HepG2 (cell line): ENCODE measurements around the gene ZNF559. TPM values are rescaled to one million over a fixed set of nuclear protein-coding genes. Genes with fewer than 3 reads are reported as not detected.

ENCODE experiments used
- ATAC-seq: fragments of 200-7000 bp; cut with Tn5 transposase; 3 replicates; pipeline ENCODE4 v1.9.1; 2020; ENCODE audit warnings: mild to moderate bottlenecking, moderate library complexity
- BruUV-seq: library from RNA; stranded (reverse); fragments of 400-500 nt; replicated peaks from 2 replicates; lab custom pipeline; 2021; lab: Mats Ljungman, UMichigan
- CTCF ChIA-PET: fragments of 300-600 bp; formaldehyde crosslinking; extraction: SDS; loops from one replicate; lab custom pipeline; 2021; ENCODE audit warnings: low total read pairs, inconsistent platforms, low intra/inter-chr PET ratio; lab: Yijun Ruan, JAX
- POLR2A ChIA-PET: fragments of 350-600 bp; sonication (Branson Sonifier 250); formaldehyde crosslinking; loops from one replicate; lab custom pipeline; 2020; ENCODE audit warnings: antibody characterized with exemption, inconsistent platforms; lab: Yijun Ruan, JAX
- DNase-seq: peaks from one replicate; pipeline ENCODE4 v3.0.0-alpha.2; 2015; ENCODE audit warnings: low spot score
- FAIRE-seq: peaks from 3 replicates; lab custom pipeline; 2011; peaks lifted over from hg19 to GRCh38; lab: Jason Lieb, UNC
- H2AFZ ChIP-seq: one replicate; pipeline ENCODE4 v1.6.1; 2011; ENCODE audit warnings: low read length, inconsistent platforms
- H3K27ac ChIP-seq: fragments of 300-600 bp; 3 replicates; pipeline ENCODE4 v1.8.0; 2011; ENCODE audit warnings: mixed run types, mild to moderate bottlenecking, mixed read lengths, low read length, inconsistent platforms; ENCODE audit not compliant: insufficient read depth; ENCODE audit errors: extremely low read length
- H3K27me3 ChIP-seq, 2 experiments: fragments of 200-600 bp in 1 of 2; 2 replicates in 1 of 2; 3 replicates in 1 of 2; pipeline versions ENCODE4 v1.6.0 to v1.8.0; 2011; ENCODE audit warnings: low read length in 2 of 2, mild to moderate bottlenecking in 2 of 2, moderate library complexity in 2 of 2, inconsistent platforms in 1 of 2; ENCODE audit not compliant: insufficient read depth in 2 of 2, control insufficient read depth in 1 of 2
- H3K36me3 ChIP-seq, 2 experiments: fragments of 200-600 bp in 1 of 2; replicated peaks in 1 of 2; 2 replicates in 1 of 2; 3 replicates in 1 of 2; pipeline versions ENCODE4 v1.5.1 to v1.8.0; 2011; ENCODE audit warnings: low read length in 2 of 2, inconsistent platforms in 1 of 2; ENCODE audit not compliant: insufficient read depth in 2 of 2, control insufficient read depth in 1 of 2
- H3K4me1 ChIP-seq: 2 replicates; pipeline ENCODE4 v1.5.1; 2012; ENCODE audit warnings: low read length, inconsistent platforms; ENCODE audit not compliant: insufficient read depth
- H3K4me2 ChIP-seq: 2 replicates; pipeline ENCODE4 v1.6.0; 2011; ENCODE audit warnings: low read depth, low read length, inconsistent platforms
- H3K4me3 ChIP-seq, 3 experiments: fragments of 200-600 bp in 1 of 3; sonication (generic), shearing (Covaris generic) in 1 of 3; replicated peaks in 1 of 3; 2 replicates each; pipeline ENCODE4 v1.5.1; 2011 to 2016; ENCODE audit warnings: low read length in 3 of 3, inconsistent platforms in 2 of 3, low read depth in 2 of 3, mild to moderate bottlenecking in 2 of 3, control low read depth in 1 of 3, mixed read lengths in 1 of 3; ENCODE audit not compliant: insufficient read depth in 1 of 3
- H3K79me2 ChIP-seq: one replicate; pipeline ENCODE4 v1.6.1; 2011; ENCODE audit warnings: low read length, inconsistent platforms; ENCODE audit not compliant: insufficient read depth
- H3K9ac ChIP-seq: 2 replicates; pipeline ENCODE4 v1.6.0; 2011; ENCODE audit warnings: mild to moderate bottlenecking, low read depth, low read length, inconsistent platforms; ENCODE audit not compliant: insufficient read depth
- H3K9me3 ChIP-seq: 2 replicates; pipeline ENCODE4 v1.5.1; 2012; ENCODE audit warnings: mild to moderate bottlenecking, low read length
- H4K20me1 ChIP-seq: 2 replicates; pipeline ENCODE4 v1.6.0; 2011; ENCODE audit warnings: inconsistent platforms, mild to moderate bottlenecking, low read length, moderate library complexity; ENCODE audit not compliant: insufficient read depth
- ATAD3A ChIP-seq: sonication (generic); formaldehyde crosslinking; IDR thresholded peaks from 2 replicates; pipeline ENCODE4 v1.4.0; 2020; ENCODE audit warnings: missing genetic modification reagents
- KDM2A ChIP-seq: sonication (generic); formaldehyde crosslinking; IDR thresholded peaks from 2 replicates; pipeline ENCODE4 v1.4.0; 2020; ENCODE audit warnings: low read depth, missing genetic modification reagents, borderline replicate concordance
- PCBP1 ChIP-seq: fragments of 200-400 bp; formaldehyde crosslinking; IDR thresholded peaks from 2 replicates; pipeline ENCODE4 v1.6.1; 2017; ENCODE audit warnings: mild to moderate bottlenecking, low read depth, low read length, borderline replicate concordance
- PHF21A ChIP-seq: sonication (generic); formaldehyde crosslinking; IDR thresholded peaks from 2 replicates; pipeline ENCODE4 v1.5.0; 2020; ENCODE audit warnings: mild to moderate bottlenecking, missing genetic modification reagents
- ZNF292 ChIP-seq: sonication (generic); formaldehyde crosslinking; IDR thresholded peaks from 2 replicates; pipeline ENCODE4 v1.8.1; 2022; ENCODE audit warnings: mild to moderate bottlenecking, low read depth, missing genetic modification reagents, borderline replicate concordance
- ZNF296 ChIP-seq: sonication (generic); formaldehyde crosslinking; conservative IDR thresholded peaks from 2 replicates; pipeline ENCODE4 v1.5.0; 2020; ENCODE audit warnings: mild to moderate bottlenecking, missing genetic modification reagents
- ZNF326 ChIP-seq: sonication (generic); formaldehyde crosslinking; IDR thresholded peaks from 2 replicates; pipeline ENCODE4 v1.4.0; 2020; ENCODE audit warnings: missing genetic modification reagents, borderline replicate concordance
- ZNF468 ChIP-seq: sonication (generic); formaldehyde crosslinking; IDR thresholded peaks from 2 replicates; pipeline ENCODE4 v1.8.0; 2022; ENCODE audit warnings: mild to moderate bottlenecking, moderate library complexity, missing genetic modification reagents
- ZNF75D ChIP-seq: sonication (generic); formaldehyde crosslinking; IDR thresholded peaks from 2 replicates; pipeline ENCODE4 v1.8.1; 2023; ENCODE audit warnings: missing genetic modification reagents, mild to moderate bottlenecking, borderline replicate concordance
- ZNF768 ChIP-seq: sonication (generic); formaldehyde crosslinking; IDR thresholded peaks from 2 replicates; pipeline ENCODE4 v1.4.0; 2020; ENCODE audit warnings: missing genetic modification reagents
- WGBS: methylation state at CpG from one replicate; pipeline ENCODE4 v1.1.6; 2017; ENCODE audit warnings: low lambda C conversion rate; 5-methylcytosine and 5-hydroxymethylcytosine counted together
- in situ Hi-C: cut with HindIII; loops from 2 replicates; pipeline ENCODE4 v1.10.0; 2017; ENCODE audit warnings: low pct_unique_long_range_greater_than_20kb; ENCODE audit not compliant: extremely low pct_ligation_motif_present
- intact Hi-C: fragments of 100-400 bp; cut with micrococcal nuclease; formaldehyde crosslinking; loops from one replicate; pipeline ENCODE4 v1.10.0; 2022; ENCODE audit not compliant: unreplicated experiment
- polyA plus RNA-seq, 8 experiments: library from polyadenylated mRNA; depleted of rRNA in 3 of 8; stranded (reverse) in 7 of 8; unstranded in 1 of 8; fragments of >200 nt; fragmentation: Illumina TruSeq in 4 of 8; extraction: Trizol in 4 of 8; gene quantifications; 2 replicates each; pipeline versions ENCODE4 v1.2.1 to v1.2.3, GENCODE V29; 2011 to 2016; ENCODE audit warnings: low read depth in 4 of 8, missing spikeins in 1 of 8, mixed read lengths in 1 of 8; ENCODE audit not compliant: insufficient read depth in 1 of 8
- total RNA-seq, 5 experiments: library from RNA; depleted of rRNA; stranded (reverse); fragments of >200 nt; fragmentation: Illumina TruSeq; extraction: Trizol; gene quantifications; 2 replicates each; pipeline ENCODE4 v1.2.3, GENCODE V29; 2016; ENCODE audit warnings: low read depth in 1 of 5
- TF ChIP-seq, protein P1 (sequence below): sonication (generic); formaldehyde crosslinking; IDR thresholded peaks from 2 replicates; pipeline ENCODE4 v1.4.0; 2020; ENCODE audit warnings: mild to moderate bottlenecking, low read depth, missing genetic modification reagents
- TF ChIP-seq, protein P2 (sequence below): sonication (generic); formaldehyde crosslinking; IDR thresholded peaks from 2 replicates; pipeline ENCODE4 v1.5.0; 2020; ENCODE audit warnings: mild to moderate bottlenecking, missing genetic modification reagents
- TF ChIP-seq, protein P3 (sequence below): conservative IDR thresholded peaks from 2 replicates; pipeline ENCODE4 v1.6.1; 2018; ENCODE audit warnings: missing genetic modification reagents
- TF ChIP-seq, protein P4 (sequence below): sonication (generic); formaldehyde crosslinking; IDR thresholded peaks from 2 replicates; pipeline ENCODE4 v1.9.0; 2021; ENCODE audit warnings: missing genetic modification reagents, mild to moderate bottlenecking, borderline replicate concordance

Gene ZNF559
- total and polyA plus RNA-seq, 2 of the 13 experiments (the other 11 are each of a cell fraction or from before 2014, with no cell fraction given) = 6.3 to 9.8 TPM

DNA sequence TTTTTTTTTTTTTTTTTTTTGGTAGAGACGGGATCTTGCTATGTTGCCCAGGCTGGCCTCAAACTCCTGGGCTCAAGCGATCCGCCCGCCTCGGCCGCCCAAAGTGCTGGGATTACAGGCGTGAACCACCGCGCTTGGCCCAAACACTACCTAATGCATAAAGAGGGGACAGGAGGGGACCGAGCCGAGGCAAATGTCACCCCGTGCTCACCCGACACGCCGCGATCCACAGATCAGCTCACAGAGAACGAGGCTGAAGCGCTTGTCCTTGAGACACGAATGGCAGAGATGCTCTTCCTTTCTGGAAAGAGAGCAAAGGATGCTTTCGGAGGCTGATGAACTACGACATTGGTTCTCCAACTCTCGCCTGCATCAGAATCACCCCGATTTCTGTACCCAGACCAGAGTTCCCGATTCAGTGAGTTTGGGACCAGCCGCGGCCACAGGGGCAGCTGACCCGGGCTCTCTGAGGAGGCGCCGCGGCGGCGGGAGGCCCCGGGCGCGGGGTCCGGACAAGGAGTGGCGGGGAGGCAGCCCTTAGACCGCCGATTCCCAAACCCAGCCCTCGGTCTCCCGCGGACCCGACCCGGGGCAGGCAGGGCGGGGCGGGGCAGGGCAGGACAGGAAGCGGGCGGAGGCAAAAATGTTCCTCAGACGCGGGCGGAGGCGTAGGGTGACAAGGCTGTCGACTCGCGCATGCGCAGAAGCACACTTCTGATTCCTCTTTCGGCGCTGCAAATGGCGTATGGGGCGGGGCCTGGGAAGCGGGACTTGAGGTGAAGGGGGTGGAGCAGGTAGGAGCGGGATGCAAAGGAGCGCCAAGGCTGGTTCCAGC is 14.6 kb upstream of the ZNF559 start, which contains the start of gene ZNF699:
Gene ZNF699 (minus strand): TSS at position 700 of the 835 bp plus-strand sequence. CDS start 4,719 bp downstream, outside the sequence.
- ChIA-PET CTCF (no interaction called here), POLR2A (no interaction called here)
- H3K9me3 ChIP-seq = 0 out of 2 replicates have a peak, but pooled peaks cover 5% of the 10 kb centered on the region
- peak within 1 kb of the TSS; percentile 53 for H3K4me2 ChIP-seq
- H3K27ac ChIP-seq = peak within 1 kb of the TSS; percentile 68
- WGBS = 41% methylated on average over 41 of the region's 63 CpGs
- peak; percentile 87 for DNase-seq
- BruUV-seq = TSS peak; percentile 71
- H2AFZ ChIP-seq = peak within 1 kb of the TSS; percentile 76
- H3K27me3 ChIP-seq = no peaks in the 10 kb centered on the region
- no peaks in the 10 kb centered on the region for H4K20me1 ChIP-seq
- intact Hi-C loops (loop anchor here (2.0 kb wide), 1 partner anchor 173 kb away; no protein-coding TSS in a partner anchor), in situ Hi-C loops (no loop called here)
- H3K9ac ChIP-seq = peak within 1 kb of the TSS; percentile 67
- H3K79me2 ChIP-seq = peaks cover 2% of the 10 kb centered on the region
- no peaks in the 10 kb centered on the region for H3K36me3 ChIP-seq
- peaks cover 6% of the 10 kb centered on the region; the same call in 1 of the 2 replicates for H3K4me1 ChIP-seq
- FAIRE-seq = no peak
- peak; percentile 87 for ATAC-seq
- H3K4me3 ChIP-seq = peak within 1 kb of the TSS; percentile 71 to 77 (median 74)
- TF ChIP-seq, protein P1, sequence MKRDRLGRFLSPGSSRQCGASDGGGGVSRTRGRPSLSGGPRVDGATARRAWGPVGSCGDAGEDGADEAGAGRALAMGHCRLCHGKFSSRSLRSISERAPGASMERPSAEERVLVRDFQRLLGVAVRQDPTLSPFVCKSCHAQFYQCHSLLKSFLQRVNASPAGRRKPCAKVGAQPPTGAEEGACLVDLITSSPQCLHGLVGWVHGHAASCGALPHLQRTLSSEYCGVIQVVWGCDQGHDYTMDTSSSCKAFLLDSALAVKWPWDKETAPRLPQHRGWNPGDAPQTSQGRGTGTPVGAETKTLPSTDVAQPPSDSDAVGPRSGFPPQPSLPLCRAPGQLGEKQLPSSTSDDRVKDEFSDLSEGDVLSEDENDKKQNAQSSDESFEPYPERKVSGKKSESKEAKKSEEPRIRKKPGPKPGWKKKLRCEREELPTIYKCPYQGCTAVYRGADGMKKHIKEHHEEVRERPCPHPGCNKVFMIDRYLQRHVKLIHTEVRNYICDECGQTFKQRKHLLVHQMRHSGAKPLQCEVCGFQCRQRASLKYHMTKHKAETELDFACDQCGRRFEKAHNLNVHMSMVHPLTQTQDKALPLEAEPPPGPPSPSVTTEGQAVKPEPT (CRISPR knock-in tag) = no peak
- TF ChIP-seq, protein P2, sequence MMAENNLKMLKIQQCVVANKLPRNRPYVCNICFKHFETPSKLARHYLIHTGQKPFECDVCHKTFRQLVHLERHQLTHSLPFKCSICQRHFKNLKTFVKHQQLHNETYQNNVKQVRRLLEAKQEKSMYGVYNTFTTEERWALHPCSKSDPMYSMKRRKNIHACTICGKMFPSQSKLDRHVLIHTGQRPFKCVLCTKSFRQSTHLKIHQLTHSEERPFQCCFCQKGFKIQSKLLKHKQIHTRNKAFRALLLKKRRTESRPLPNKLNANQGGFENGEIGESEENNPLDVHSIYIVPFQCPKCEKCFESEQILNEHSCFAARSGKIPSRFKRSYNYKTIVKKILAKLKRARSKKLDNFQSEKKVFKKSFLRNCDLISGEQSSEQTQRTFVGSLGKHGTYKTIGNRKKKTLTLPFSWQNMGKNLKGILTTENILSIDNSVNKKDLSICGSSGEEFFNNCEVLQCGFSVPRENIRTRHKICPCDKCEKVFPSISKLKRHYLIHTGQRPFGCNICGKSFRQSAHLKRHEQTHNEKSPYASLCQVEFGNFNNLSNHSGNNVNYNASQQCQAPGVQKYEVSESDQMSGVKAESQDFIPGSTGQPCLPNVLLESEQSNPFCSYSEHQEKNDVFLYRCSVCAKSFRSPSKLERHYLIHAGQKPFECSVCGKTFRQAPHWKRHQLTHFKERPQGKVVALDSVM (CRISPR knock-in tag) = 0 out of 2 replicates have a peak, but pooled peaks have one; percentile 12
- TF ChIP-seq PHF21A (CRISPR knock-in tag) (no peak), ZNF768 (CRISPR knock-in tag) (peak; percentile 16; the same call in 1 of the 2 replicates), ZNF292 (CRISPR knock-in tag) (no peak), ZNF326 (CRISPR knock-in tag) (no peak), PCBP1 (no peak), ZNF75D (CRISPR knock-in tag) (no peak), KDM2A (peak; percentile 38; the same call in 1 of the 2 replicates), ZNF468 (CRISPR knock-in tag) (no peak), ATAD3A (CRISPR knock-in tag) (no peak), ZNF296 (no peak)
- TF ChIP-seq, protein P3, sequence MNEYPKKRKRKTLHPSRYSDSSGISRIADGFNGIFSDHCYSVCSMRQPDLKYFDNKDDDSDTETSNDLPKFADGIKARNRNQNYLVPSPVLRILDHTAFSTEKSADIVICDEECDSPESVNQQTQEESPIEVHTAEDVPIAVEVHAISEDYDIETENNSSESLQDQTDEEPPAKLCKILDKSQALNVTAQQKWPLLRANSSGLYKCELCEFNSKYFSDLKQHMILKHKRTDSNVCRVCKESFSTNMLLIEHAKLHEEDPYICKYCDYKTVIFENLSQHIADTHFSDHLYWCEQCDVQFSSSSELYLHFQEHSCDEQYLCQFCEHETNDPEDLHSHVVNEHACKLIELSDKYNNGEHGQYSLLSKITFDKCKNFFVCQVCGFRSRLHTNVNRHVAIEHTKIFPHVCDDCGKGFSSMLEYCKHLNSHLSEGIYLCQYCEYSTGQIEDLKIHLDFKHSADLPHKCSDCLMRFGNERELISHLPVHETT (CRISPR knock-in tag) = no peak
- TF ChIP-seq, protein P4, sequence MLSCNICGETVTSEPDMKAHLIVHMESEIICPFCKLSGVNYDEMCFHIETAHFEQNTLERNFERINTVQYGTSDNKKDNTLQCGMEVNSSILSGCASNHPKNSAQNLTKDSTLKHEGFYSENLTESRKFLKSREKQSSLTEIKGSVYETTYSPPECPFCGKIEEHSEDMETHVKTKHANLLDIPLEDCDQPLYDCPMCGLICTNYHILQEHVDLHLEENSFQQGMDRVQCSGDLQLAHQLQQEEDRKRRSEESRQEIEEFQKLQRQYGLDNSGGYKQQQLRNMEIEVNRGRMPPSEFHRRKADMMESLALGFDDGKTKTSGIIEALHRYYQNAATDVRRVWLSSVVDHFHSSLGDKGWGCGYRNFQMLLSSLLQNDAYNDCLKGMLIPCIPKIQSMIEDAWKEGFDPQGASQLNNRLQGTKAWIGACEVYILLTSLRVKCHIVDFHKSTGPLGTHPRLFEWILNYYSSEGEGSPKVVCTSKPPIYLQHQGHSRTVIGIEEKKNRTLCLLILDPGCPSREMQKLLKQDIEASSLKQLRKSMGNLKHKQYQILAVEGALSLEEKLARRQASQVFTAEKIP (CRISPR knock-in tag) = no peak
